HCT116 (cell line): ENCODE results near the gene MYO5C. TPM values are rescaled to one million over a fixed set of nuclear protein-coding genes. Genes with fewer than 3 reads are reported as not detected.

Experiments used
- ATAC-seq: fragments of 200-7000 bp; cut with Tn5 transposase; 2 replicates; pipeline ENCODE4 v1.9.1; 2020; ENCODE audit warnings: mild to moderate bottlenecking, moderate library complexity
- BruUV-seq: library from RNA; stranded (reverse); fragments of 400-500 nt; replicated peaks from 2 replicates; lab custom pipeline; 2021; lab: Mats Ljungman, UMichigan
- CTCF ChIA-PET: fragments of 300-600 bp; sonication (Branson Sonifier 250); formaldehyde crosslinking; loops from one replicate; lab custom pipeline; 2021; ENCODE audit warnings: antibody characterized with exemption; lab: Charles Lee
- POLR2A ChIA-PET: fragments of 300-600, 350-600 bp; sonication (Branson Sonifier 250); formaldehyde crosslinking; loops from one replicate; lab custom pipeline; 2021; ENCODE audit warnings: antibody characterized with exemption; lab: Charles Lee
- RAD21 ChIA-PET, 2 experiments: fragments of 300-600 bp; sonication (Branson Sonifier 250); formaldehyde crosslinking; loops; one replicate each; lab custom pipeline; 2023; ENCODE audit warnings: low total read pairs in 2 of 2; ENCODE audit not compliant: uncharacterized antibody in 2 of 2, unreplicated experiment in 2 of 2, low non-redundant PET in 1 of 2; lab: Charles Lee
- DNase-seq: peaks from one replicate; pipeline ENCODE4 v3.0.0-alpha.2; 2010; ENCODE audit warnings: low read depth, low spot score
- H2AFZ ChIP-seq: fragments of 200-600 bp; shearing (Covaris generic), sonication (generic); 2 replicates; pipeline ENCODE4 v1.6.1; 2017; ENCODE audit warnings: low read depth, mixed run types, mixed read lengths, antibody characterized with exemption, low read length; ENCODE audit not compliant: poor library complexity, severe bottlenecking
- H3K27ac ChIP-seq: 2 replicates; pipeline ENCODE4 v1.5.1; 2012; ENCODE audit warnings: low read depth, low read length
- H3K27me3 ChIP-seq: fragments of 200-600 bp; sonication (generic); 2 replicates; pipeline ENCODE4 v1.6.1; 2016; ENCODE audit warnings: mixed run types, low read length, mixed read lengths; ENCODE audit not compliant: insufficient read depth
- H3K36me3 ChIP-seq, 2 experiments: fragments of 200-500 bp in 1 of 2; fragments of 200-600 bp in 1 of 2; sonication (Bioruptor generic) in 1 of 2; sonication (generic) in 1 of 2; 2 replicates each; pipeline versions ENCODE4 v1.5.1 to v1.6.1; 2014 to 2016; ENCODE audit warnings: low read length in 2 of 2, inconsistent platforms in 1 of 2, mixed read lengths in 1 of 2, mixed run types in 1 of 2; ENCODE audit not compliant: insufficient read depth in 2 of 2, control insufficient read depth in 1 of 2
- H3K4me1 ChIP-seq, 2 experiments: fragments of 200-600 bp in 1 of 2; sonication (generic) in 1 of 2; 2 replicates each; pipeline versions ENCODE4 v1.5.1 to v1.6.1; 2012 to 2017; ENCODE audit warnings: low read length in 2 of 2, inconsistent platforms in 1 of 2, mild to moderate bottlenecking in 1 of 2, mixed read lengths in 1 of 2, mixed run types in 1 of 2, moderate library complexity in 1 of 2; ENCODE audit not compliant: insufficient read depth in 2 of 2, control insufficient read depth in 1 of 2
- H3K4me2 ChIP-seq: fragments of 200-600 bp; sonication (generic); 2 replicates; pipeline ENCODE4 v1.6.1; 2017; ENCODE audit warnings: mixed run types, low read length, mixed read lengths
- H3K4me3 ChIP-seq, 2 experiments: fragments of 200-600 bp in 1 of 2; sonication (generic) in 1 of 2; replicated peaks in 1 of 2; 2 replicates each; pipeline ENCODE4 v1.5.1; 2011 to 2016; ENCODE audit warnings: low read length in 2 of 2, control low read depth in 1 of 2, low read depth in 1 of 2, mild to moderate bottlenecking in 1 of 2, mixed read lengths in 1 of 2, mixed run types in 1 of 2
- H3K79me2 ChIP-seq: fragments of 200-600 bp; sonication (generic); 2 replicates; pipeline ENCODE4 v1.6.1; 2017; ENCODE audit warnings: mild to moderate bottlenecking, mixed run types, low read length, moderate library complexity, mixed read lengths; ENCODE audit not compliant: insufficient read depth
- H3K9ac ChIP-seq: fragments of 200-600 bp; sonication (generic); 2 replicates; pipeline ENCODE4 v1.6.1; 2016; ENCODE audit warnings: low read length, mixed read lengths
- H3K9me2 ChIP-seq: fragments of 200-600 bp; sonication (generic), shearing (Covaris generic); 2 replicates; pipeline ENCODE4 v1.6.1; 2017; ENCODE audit warnings: mixed run types, mild to moderate bottlenecking, moderate library complexity; ENCODE audit not compliant: insufficient read depth
- H3K9me3 ChIP-seq, 2 experiments: fragments of 200-500 bp in 1 of 2; fragments of 200-600 bp in 1 of 2; sonication (Bioruptor generic) in 1 of 2; sonication (generic) in 1 of 2; 2 replicates each; pipeline ENCODE4 v1.6.1; 2014 to 2017; ENCODE audit warnings: low read length in 2 of 2, mixed read lengths in 2 of 2, inconsistent platforms in 1 of 2, low read depth in 1 of 2, mild to moderate bottlenecking in 1 of 2, mixed run types in 1 of 2, moderate library complexity in 1 of 2; ENCODE audit not compliant: control insufficient read depth in 1 of 2, insufficient read depth in 1 of 2
- H4K20me1 ChIP-seq: fragments of 200-600 bp; sonication (generic), shearing (Covaris generic); 2 replicates; pipeline ENCODE4 v1.6.1; 2017; ENCODE audit warnings: mixed run types, mild to moderate bottlenecking, moderate library complexity; ENCODE audit not compliant: insufficient read depth
- CBX3 ChIP-seq: IDR thresholded peaks from 2 replicates; pipeline ENCODE4 v1.6.1; 2012; ENCODE audit warnings: low read depth
- CEBPB ChIP-seq: IDR thresholded peaks from 2 replicates; pipeline ENCODE4 v1.6.1; 2012; ENCODE audit warnings: low read depth
- ELF1 ChIP-seq: IDR thresholded peaks from 2 replicates; pipeline ENCODE4 v1.6.1; 2012; ENCODE audit warnings: low read depth, borderline replicate concordance
- EZH2 ChIP-seq: fragments of 200-600 bp; sonication (generic); IDR thresholded peaks from 2 replicates; pipeline ENCODE4 v1.6.1; 2017; ENCODE audit warnings: antibody characterized with exemption, mixed run types
- EZH2phosphoT487 ChIP-seq: fragments of 200-600 bp; IDR thresholded peaks from 2 replicates; pipeline ENCODE4 v1.6.1; 2018; ENCODE audit warnings: antibody characterized with exemption, borderline replicate concordance
- JUND ChIP-seq: IDR thresholded peaks from 2 replicates; pipeline ENCODE4 v1.6.1; 2012
- RAD21 ChIP-seq: IDR thresholded peaks from 2 replicates; pipeline ENCODE4 v1.6.1; 2012; ENCODE audit warnings: low read depth, mild to moderate bottlenecking
- SRF ChIP-seq: IDR thresholded peaks from 2 replicates; pipeline ENCODE4 v1.6.1; 2012; ENCODE audit warnings: low read depth
- TCF7L2 ChIP-seq: IDR thresholded peaks from 2 replicates; pipeline ENCODE4 v1.7.0; 2011; ENCODE audit warnings: borderline replicate concordance, inconsistent platforms; ENCODE audit not compliant: insufficient read depth, insufficient read length; ENCODE audit errors: extremely low read depth
- YY1 ChIP-seq: IDR thresholded peaks from 2 replicates; pipeline ENCODE4 v1.6.1; 2011; ENCODE audit warnings: low read length, low read depth, moderate library complexity, mild to moderate bottlenecking; ENCODE audit not compliant: insufficient replicate concordance; ENCODE audit errors: extremely low read depth
- ZFX ChIP-seq: fragments of 450-650 bp; IDR thresholded peaks from 2 replicates; pipeline ENCODE4 v1.6.1; 2017
- ZNF274 ChIP-seq: fragments of 200-500 bp; sonication (Bioruptor generic); IDR thresholded peaks from 2 replicates; pipeline ENCODE4 v1.6.1; 2014; ENCODE audit warnings: mild to moderate bottlenecking, low read depth, low read length, inconsistent platforms
- intact Hi-C: fragments of 100-400 bp; cut with micrococcal nuclease; formaldehyde crosslinking; loops from 2 replicates; pipeline ENCODE4 v1.10.0; 2022
- total RNA-seq: library from RNA; stranded (reverse); gene quantifications from one replicate; pipeline ENCODE4 v1.2.1, GENCODE V29; 2021; ENCODE audit not compliant: unreplicated experiment
- TF ChIP-seq, protein P1 (sequence below): IDR thresholded peaks from 2 replicates; pipeline ENCODE4 v1.6.1; 2012

Gene MYO5C
- total RNA-seq, 1 experiment from 2014 or later = 34.0 TPM

DNA sequence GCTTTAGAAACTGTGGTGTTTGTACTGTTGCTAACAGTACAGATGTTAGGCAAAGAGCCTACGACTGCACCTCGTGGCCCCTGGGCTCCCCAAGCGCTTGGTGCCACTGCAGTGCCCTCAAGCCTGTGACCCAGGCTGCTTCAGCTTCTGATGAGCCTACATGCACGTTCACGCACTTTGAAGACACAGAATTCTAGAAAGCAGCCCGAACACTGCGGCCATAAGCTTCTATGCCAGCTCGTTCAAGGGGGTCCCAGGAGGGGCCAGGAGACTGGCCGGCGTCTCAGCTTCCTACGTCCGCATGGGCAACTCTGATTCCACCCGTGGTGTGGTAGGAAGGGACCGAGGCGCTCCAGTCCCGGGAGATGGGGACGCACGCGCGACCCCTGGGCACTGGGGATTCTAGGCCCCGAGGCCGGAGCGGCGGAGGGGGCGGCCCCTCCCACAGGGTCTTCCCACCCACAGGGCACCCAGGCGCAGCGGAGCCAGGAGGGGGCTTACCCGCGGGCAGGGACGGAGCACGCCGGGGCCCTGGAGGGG lies 653 bp downstream of the MYO5C start:
- peaks cover 47% of the 10 kb centered on the region for H3K79me2 ChIP-seq
- peaks cover 5 to 18% of the 10 kb centered on the region in 2 experiments; a peak in 3 of 4 replicates for H3K4me1 ChIP-seq
- POLR2A ChIA-PET = no interaction called here
- no peaks in the 10 kb centered on the region for H3K9me3 ChIP-seq
- ATAC-seq (peak; percentile 7), DNase-seq (no peak)
- RAD21 ChIA-PET = no interaction called here
- TF ChIP-seq EZH2 (no peak), CEBPB (no peak), ZFX (no peak), EZH2phosphoT487 (no peak), ELF1 (no peak), CBX3 (no peak), TCF7L2 (no peak), ZNF274 (no peak), JUND (no peak), YY1 (no peak), RAD21 (no peak), SRF (no peak)
- TF ChIP-seq, protein P1, sequence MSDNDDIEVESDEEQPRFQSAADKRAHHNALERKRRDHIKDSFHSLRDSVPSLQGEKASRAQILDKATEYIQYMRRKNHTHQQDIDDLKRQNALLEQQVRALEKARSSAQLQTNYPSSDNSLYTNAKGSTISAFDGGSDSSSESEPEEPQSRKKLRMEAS = no peak
- no peaks in the 10 kb centered on the region for H3K9me2 ChIP-seq
- no peak overlapping the region for H2AFZ ChIP-seq
- no peaks in the 10 kb centered on the region for H3K27me3 ChIP-seq
- H3K36me3 ChIP-seq = no peaks in the 10 kb centered on the region; a peak in 1 of 4 replicates
- H3K27ac ChIP-seq = peak overlapping the region; percentile 62; the same call in 1 of the 2 replicates
- peak overlapping the region; percentile 85 for H3K9ac ChIP-seq
- no TSS peak for BruUV-seq
- intact Hi-C loops = loop anchor here (5.0 kb wide), 1 partner anchor 38 kb away; no protein-coding TSS in a partner anchor
- CTCF ChIA-PET = no interaction called here
- peak overlapping the region; percentile 94 for H3K4me2 ChIP-seq
- H3K4me3 ChIP-seq = peak overlapping the region; percentile 73 to 82
- no peaks in the 10 kb centered on the region for H4K20me1 ChIP-seq
